H9 (cell line): ENCODE data around the gene ECSIT. TPM values are rescaled to one million over a fixed set of nuclear protein-coding genes. Genes with fewer than 3 reads are reported as not detected.

Source experiments
- DNase-seq: peaks from one replicate; pipeline ENCODE4 v3.0.0-alpha.2; 2017
- H2AFZ ChIP-seq: one replicate; pipeline ENCODE4 v1.6.1; 2013; ENCODE audit warnings: mild to moderate bottlenecking, low read length, control low read depth, moderate library complexity
- H2AK5ac ChIP-seq: 2 replicates; pipeline ENCODE4 v1.6.1; 2013; ENCODE audit warnings: low read length, control low read depth, mixed read lengths; ENCODE audit not compliant: insufficient read length
- H2BK120ac ChIP-seq: one replicate; pipeline ENCODE4 v1.6.1; 2013; ENCODE audit warnings: low read depth, mild to moderate bottlenecking, low read length, control low read depth, inconsistent platforms; ENCODE audit not compliant: poor library complexity, severe bottlenecking
- H2BK12ac ChIP-seq: 2 replicates; pipeline ENCODE4 v1.6.1; 2013; ENCODE audit warnings: low read length, control low read depth, mixed read lengths, low read depth; ENCODE audit not compliant: insufficient read length
- H2BK15ac ChIP-seq: 2 replicates; pipeline ENCODE4 v1.6.1; 2013; ENCODE audit warnings: low read depth, low read length, control low read depth
- H2BK20ac ChIP-seq: one replicate; pipeline ENCODE4 v1.6.1; 2013; ENCODE audit warnings: low read depth, mild to moderate bottlenecking, low read length, control low read depth, inconsistent platforms; ENCODE audit not compliant: poor library complexity, severe bottlenecking
- H2BK5ac ChIP-seq: 2 replicates; pipeline ENCODE4 v1.6.1; 2013; ENCODE audit warnings: low read length, control low read depth, mixed read lengths; ENCODE audit not compliant: insufficient read length
- H3K14ac ChIP-seq: 2 replicates; pipeline ENCODE4 v1.6.1; 2013; ENCODE audit warnings: low read length, control low read depth; ENCODE audit not compliant: insufficient read depth
- H3K18ac ChIP-seq: 2 replicates; pipeline ENCODE4 v1.6.1; 2013; ENCODE audit warnings: low read depth, mild to moderate bottlenecking, mixed read lengths, low read length, control low read depth; ENCODE audit not compliant: insufficient read length
- H3K23ac ChIP-seq: 2 replicates; pipeline ENCODE4 v1.6.1; 2013; ENCODE audit warnings: low read length, control low read depth, mixed read lengths, low read depth; ENCODE audit not compliant: insufficient read length
- H3K23me2 ChIP-seq: 2 replicates; pipeline ENCODE4 v1.6.1; 2013; ENCODE audit warnings: low read depth, mild to moderate bottlenecking, mixed read lengths, low read length, control low read depth; ENCODE audit not compliant: insufficient read length, poor library complexity, severe bottlenecking
- H3K27ac ChIP-seq: 2 replicates; pipeline ENCODE4 v1.5.1; 2013; ENCODE audit warnings: low read length, control low read depth, mixed read lengths, low read depth; ENCODE audit not compliant: insufficient read length
- H3K27me3 ChIP-seq: 2 replicates; pipeline ENCODE4 v1.6.1; 2013; ENCODE audit warnings: low read length, control low read depth, inconsistent platforms; ENCODE audit not compliant: insufficient read depth
- H3K4ac ChIP-seq: 2 replicates; pipeline ENCODE4 v1.6.1; 2013; ENCODE audit warnings: low read depth, mild to moderate bottlenecking, control low read depth, inconsistent platforms, low read length, moderate library complexity
- H3K4me1 ChIP-seq: 2 replicates; pipeline ENCODE4 v1.6.1; 2013; ENCODE audit warnings: low read length, control low read depth, inconsistent platforms; ENCODE audit not compliant: insufficient read depth
- H3K4me2 ChIP-seq: 2 replicates; pipeline ENCODE4 v1.6.1; 2013; ENCODE audit warnings: low read length, control low read depth, mixed read lengths; ENCODE audit not compliant: insufficient read length, insufficient read depth
- H3K56ac ChIP-seq: 2 replicates; pipeline ENCODE4 v1.6.1; 2013; ENCODE audit warnings: low read depth, mild to moderate bottlenecking, mixed read lengths, low read length, control low read depth; ENCODE audit not compliant: insufficient read length
- H3K79me1 ChIP-seq: 2 replicates; pipeline ENCODE4 v1.6.1; 2013; ENCODE audit warnings: low read depth, mild to moderate bottlenecking, moderate library complexity, low read length, control low read depth, inconsistent platforms; ENCODE audit not compliant: insufficient read depth, poor library complexity, severe bottlenecking
- H3K79me2 ChIP-seq: 2 replicates; pipeline ENCODE4 v1.6.1; 2013; ENCODE audit warnings: low read length, control low read depth, inconsistent platforms; ENCODE audit not compliant: insufficient read depth
- H3K9ac ChIP-seq: 2 replicates; pipeline ENCODE4 v1.6.1; 2013; ENCODE audit warnings: low read length, control low read depth, mixed read lengths; ENCODE audit not compliant: insufficient read length; ENCODE audit errors: extremely low read depth
- H3K9me3 ChIP-seq: one replicate; pipeline ENCODE4 v1.6.1; 2013; ENCODE audit warnings: low read depth, low read length, inconsistent platforms; ENCODE audit not compliant: control insufficient read depth
- H3T11ph ChIP-seq: one replicate; pipeline ENCODE4 v1.6.1; 2013; ENCODE audit warnings: mild to moderate bottlenecking, low read length, control low read depth, inconsistent platforms
- H4K20me1 ChIP-seq: one replicate; pipeline ENCODE4 v1.6.1; 2013; ENCODE audit not compliant: control insufficient read depth, insufficient read length, insufficient read depth
- H4K5ac ChIP-seq: 2 replicates; pipeline ENCODE4 v1.6.1; 2013; ENCODE audit warnings: low read depth, mild to moderate bottlenecking, mixed read lengths, low read length, control low read depth; ENCODE audit not compliant: insufficient read length
- H4K8ac ChIP-seq: replicated peaks from 2 replicates; pipeline ENCODE4 v1.6.1; 2013; ENCODE audit warnings: low read length, control low read depth, mixed read lengths, low read depth; ENCODE audit not compliant: insufficient read length
- H4K91ac ChIP-seq: 2 replicates; pipeline ENCODE4 v1.6.1; 2013; ENCODE audit warnings: low read depth, mild to moderate bottlenecking, moderate library complexity, mixed read lengths, low read length, control low read depth; ENCODE audit not compliant: insufficient read length
- H3K27ac Mint-ChIP-seq, 3 experiments: 2 replicates in 2 of 3; 3 replicates in 1 of 3; pipeline ENCODE4 v1.8.0; 2020 to 2021; ENCODE audit warnings: mixed read lengths in 3 of 3, mild to moderate bottlenecking in 1 of 3, moderate library complexity in 1 of 3
- H3K27me3 Mint-ChIP-seq: 2 replicates; pipeline ENCODE4 v1.8.0; 2021; ENCODE audit warnings: low read depth, mild to moderate bottlenecking, moderate library complexity, mixed read lengths
- H3K36me3 Mint-ChIP-seq, 3 experiments: 2 replicates in 2 of 3; 3 replicates in 1 of 3; pipeline ENCODE4 v1.8.0; 2020 to 2021; ENCODE audit warnings: low read depth in 3 of 3, mixed read lengths in 3 of 3; ENCODE audit not compliant: insufficient read depth in 1 of 3
- H3K4me1 Mint-ChIP-seq, 2 experiments: 2 replicates each; pipeline ENCODE4 v1.8.0; 2020; ENCODE audit warnings: mixed read lengths in 2 of 2
- H3K4me3 Mint-ChIP-seq, 2 experiments: 2 replicates in 1 of 2; 3 replicates in 1 of 2; pipeline ENCODE4 v1.8.0; 2020 to 2021; ENCODE audit warnings: mild to moderate bottlenecking in 2 of 2, mixed read lengths in 2 of 2, moderate library complexity in 1 of 2
- H3K9me3 Mint-ChIP-seq, 2 experiments: 2 replicates in 1 of 2; 3 replicates in 1 of 2; pipeline ENCODE4 v1.8.0; 2020; ENCODE audit warnings: mild to moderate bottlenecking in 2 of 2, mixed read lengths in 2 of 2, moderate library complexity in 1 of 2
- CTCF ChIP-seq: fragments of 200-600 bp; sonication (generic); conservative IDR thresholded peaks from 3 replicates; pipeline ENCODE4 v1.8.0; 2021; ENCODE audit warnings: antibody characterized with exemption, mild to moderate bottlenecking
- WGBS: extraction: QIAGEN DNeasy Blood & Tissue Kit; methylation state at CpG from one replicate; pipeline ENCODE4 v1.1.7; 2013; ENCODE audit warnings: missing lambda C conversion rate, low lambda C conversion rate, mixed read lengths; ENCODE audit not compliant: insufficient read length; ENCODE audit errors: extremely low coverage; 5-methylcytosine and 5-hydroxymethylcytosine counted together
- total RNA-seq: library from RNA; stranded (reverse); gene quantifications from 2 replicates; pipeline ENCODE4 v1.2.1, GENCODE V29; 2021

Gene ECSIT
- total RNA-seq, 1 experiment from 2014 or later = 42.4 TPM

- H3K79me1 ChIP-seq = no peaks in the 10 kb centered on the region
Observed at GRCh38 chr19:11457831-11458230, 71.1 kb downstream of the ECSIT start.

More at GRCh38 chr19:11457831-11458230, 71.1 kb downstream of the ECSIT start:
- H3K27ac ChIP-seq = no peak overlapping the region
- no peak overlapping the region for H2BK12ac ChIP-seq
- H4K8ac ChIP-seq = no peak overlapping the region
- Mint-ChIP-seq H3K27ac (no peak overlapping the region), H3K4me1 (peaks cover 9 to 27% of the 10 kb centered on the region in 2 experiments), H3K27me3 (peaks cover 4% of the 10 kb centered on the region; the same call in 1 of the 2 replicates), H3K9me3 (no peaks in the 10 kb centered on the region; a peak in 1 of 5 replicates), H3K4me3 (no peak overlapping the region), H3K36me3 (no peaks in the 10 kb centered on the region)
- DNase-seq = no peak
- WGBS = no CpG with 5 or more reads among the region's 20 CpGs
- TF ChIP-seq CTCF = no peak
- no peak overlapping the region for H3K4ac ChIP-seq
- H3K9ac ChIP-seq = no peak overlapping the region
- H3K27me3 ChIP-seq = no peaks in the 10 kb centered on the region
- no peak overlapping the region for H3T11ph ChIP-seq
- no peak overlapping the region for H3K23ac ChIP-seq
- H3K9me3 ChIP-seq = no peaks in the 10 kb centered on the region
- no peak overlapping the region for H2BK5ac ChIP-seq
- no peak overlapping the region for H4K5ac ChIP-seq
- H3K79me2 ChIP-seq = no peaks in the 10 kb centered on the region
- H3K4me1 ChIP-seq = no peaks in the 10 kb centered on the region
- no peak overlapping the region for H3K14ac ChIP-seq
- H3K23me2 ChIP-seq = no peaks in the 10 kb centered on the region
- no peak overlapping the region for H2AK5ac ChIP-seq
- no peak overlapping the region for H2BK120ac ChIP-seq
- no peak overlapping the region for H3K4me2 ChIP-seq
- no peak overlapping the region for H2AFZ ChIP-seq
- no peak overlapping the region for H2BK20ac ChIP-seq
- no peak overlapping the region for H2BK15ac ChIP-seq
- H3K18ac ChIP-seq = no peak overlapping the region
- H4K20me1 ChIP-seq = no peaks in the 10 kb centered on the region
- no peak overlapping the region for H4K91ac ChIP-seq
- no peak overlapping the region for H3K56ac ChIP-seq
